ENCODE data around the gene RABEPK.

The RABEPK gene

DNA sequence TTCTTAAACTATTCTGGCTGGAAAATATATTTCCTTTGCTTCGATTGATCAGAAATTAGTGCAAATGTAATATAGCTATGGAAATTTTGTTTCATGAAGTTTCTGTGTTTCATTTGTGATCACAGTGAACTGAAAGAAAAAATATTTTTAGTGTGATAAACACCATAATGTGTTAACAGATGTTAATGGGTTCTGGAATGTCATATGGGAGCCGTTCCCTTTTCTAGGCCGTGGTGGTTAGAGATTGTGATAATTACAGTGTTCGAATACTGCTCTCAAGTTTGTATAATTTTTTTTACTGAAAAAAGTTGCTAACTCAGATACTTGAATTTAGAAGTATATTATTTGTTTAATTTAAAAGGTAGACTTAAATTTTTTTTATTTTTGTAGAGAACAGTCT lies 80.6 kb downstream of the RABEPK start:
- ChIA-PET CTCF (interaction anchor here (1.1 kb wide), 1 partner anchor 20 kb away, joined by 4 read pairs; no protein-coding TSS in a partner anchor), POLR2A (no interaction called here)
- H3K4me3 ChIP-seq (ENCODE audit: low read depth, low read length), result no peak overlapping the region
- no peak for DNase-seq (ENCODE audit: low read depth, low spot score)
- TF ChIP-seq, protein P1, sequence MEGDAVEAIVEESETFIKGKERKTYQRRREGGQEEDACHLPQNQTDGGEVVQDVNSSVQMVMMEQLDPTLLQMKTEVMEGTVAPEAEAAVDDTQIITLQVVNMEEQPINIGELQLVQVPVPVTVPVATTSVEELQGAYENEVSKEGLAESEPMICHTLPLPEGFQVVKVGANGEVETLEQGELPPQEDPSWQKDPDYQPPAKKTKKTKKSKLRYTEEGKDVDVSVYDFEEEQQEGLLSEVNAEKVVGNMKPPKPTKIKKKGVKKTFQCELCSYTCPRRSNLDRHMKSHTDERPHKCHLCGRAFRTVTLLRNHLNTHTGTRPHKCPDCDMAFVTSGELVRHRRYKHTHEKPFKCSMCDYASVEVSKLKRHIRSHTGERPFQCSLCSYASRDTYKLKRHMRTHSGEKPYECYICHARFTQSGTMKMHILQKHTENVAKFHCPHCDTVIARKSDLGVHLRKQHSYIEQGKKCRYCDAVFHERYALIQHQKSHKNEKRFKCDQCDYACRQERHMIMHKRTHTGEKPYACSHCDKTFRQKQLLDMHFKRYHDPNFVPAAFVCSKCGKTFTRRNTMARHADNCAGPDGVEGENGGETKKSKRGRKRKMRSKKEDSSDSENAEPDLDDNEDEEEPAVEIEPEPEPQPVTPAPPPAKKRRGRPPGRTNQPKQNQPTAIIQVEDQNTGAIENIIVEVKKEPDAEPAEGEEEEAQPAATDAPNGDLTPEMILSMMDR (IDR thresholded peaks at IDR 0.05; ENCODE audit: insufficient read depth, low read length, missing control alignments), result no peak

All from AG04449 (cell line).